Right renal pelvis (tissue), 4 donors: ENCODE measurements around the gene SIGLEC6. TPM values are rescaled to one million over a fixed set of nuclear protein-coding genes. Genes with fewer than 3 reads are reported as not detected.

Source experiments
- DNase-seq, 4 donors: peaks; one replicate each; pipeline ENCODE4 v3.0.0-alpha.2; 2013; ENCODE audit warnings: low read depth in 4 of 4, low spot score in 3 of 4, missing footprints in 1 of 4
- polyA plus RNA-seq, 4 donors: library from polyadenylated mRNA; unstranded; fragments of 120-200 nt; gene quantifications; one replicate each; pipeline ENCODE4 v1.2.1, GENCODE V29; 2013; ENCODE audit not compliant: insufficient read length in 4 of 4

The SIGLEC6 gene
- polyA plus RNA-seq, 4 donors: 0.12 to 0.25 (median 0.19) TPM; not detected in 1

- DNase-seq: no peak
Observed at GRCh38 chr19:51549533-51550324, 18.3 kb upstream of the SIGLEC6 start.

GRCh38 chr19:51548891-51549305 is 17.4 kb upstream of the SIGLEC6 start:
- DNase-seq: no peak

- DNase-seq: no peak
Observed at GRCh38 chr19:51548213-51548651, 16.8 kb upstream of the SIGLEC6 start.

GRCh38 chr19:51547397-51548212 is 16.1 kb upstream of the SIGLEC6 start:
- DNase-seq: no peak

- DNase-seq: no peak
Observed at GRCh38 chr19:51546650-51547396, 15.4 kb upstream of the SIGLEC6 start.

- no peak for DNase-seq
Observed at GRCh38 chr19:51546107-51546649, 14.7 kb upstream of the SIGLEC6 start.

GRCh38 chr19:51544038-51544437 is 12.6 kb upstream of the SIGLEC6 start:
- DNase-seq: no peak

GRCh38 chr19:51542699-51543098 is 11.2 kb upstream of the SIGLEC6 start:
- DNase-seq: no peak

GRCh38 chr19:51541458-51542357 is 10.2 kb upstream of the SIGLEC6 start:
- DNase-seq: no peak

- no peak for DNase-seq
Observed at GRCh38 chr19:51539821-51540366, 8.4 kb upstream of the SIGLEC6 start.

GRCh38 chr19:51535535-51535934 is 4.1 kb upstream of the SIGLEC6 start:
- DNase-seq: no peak

GRCh38 chr19:51530616-51531015 is 854 bp downstream of the SIGLEC6 start:
- no peak for DNase-seq

- DNase-seq: no peak
Observed at GRCh38 chr19:51529301-51529700, 2.2 kb downstream of the SIGLEC6 start.

GRCh38 chr19:51525651-51526050 is 5.8 kb downstream of the SIGLEC6 start:
- DNase-seq: no peak

- no peak for DNase-seq
Observed at GRCh38 chr19:51524666-51525264, 6.7 kb downstream of the SIGLEC6 start.

- DNase-seq: no peak
Observed at GRCh38 chr19:51521781-51522180, 9.7 kb downstream of the SIGLEC6 start.

- DNase-seq: no peak
Observed at GRCh38 chr19:51521357-51521756, 10.1 kb downstream of the SIGLEC6 start.

GRCh38 chr19:51520728-51521127 is 10.7 kb downstream of the SIGLEC6 start:
- no peak for DNase-seq
